ENCODE measurements around the gene GPR158. TPM values are rescaled to one million over a fixed set of nuclear protein-coding genes. Genes with fewer than 3 reads are reported as not detected.

The GPR158 gene
- total RNA-seq, 1 experiment from 2014 or later, result 0.07 TPM

DNA sequence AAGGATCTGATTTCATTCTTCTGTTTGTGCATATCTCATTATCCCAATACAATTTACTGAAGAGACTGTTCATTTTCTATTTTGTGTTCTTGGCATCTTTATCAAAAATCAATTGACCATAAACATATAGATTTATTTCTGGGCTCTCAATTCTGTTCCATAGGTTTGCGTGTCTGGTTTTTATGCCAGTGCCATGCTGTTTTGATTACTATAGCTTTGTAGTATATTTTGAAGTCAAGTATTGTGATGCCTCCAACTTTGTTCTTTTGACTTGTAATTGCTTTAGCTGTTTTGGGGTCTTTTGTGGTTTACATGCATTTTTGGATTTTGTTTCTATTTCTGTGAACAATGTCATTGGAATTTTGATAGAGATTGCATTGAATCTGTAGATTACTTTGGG, 278.8 kb downstream of the GPR158 start:
- Histone ChIP-seq H3K36me3 (ENCODE audit: control insufficient read depth, insufficient read depth, low read length) (no peaks in the 10 kb centered on the region), H3K4me3 (ENCODE audit: low read depth, low read length) (no peak overlapping the region), H3K27me3 (replicated peaks; ENCODE audit: control insufficient read depth, insufficient read depth, low read length) (no peaks in the 10 kb centered on the region), H3K9me3 (peaks cover 7% of the 10 kb centered on the region; the same call in 1 of the 2 replicates), H3K4me1 (no peaks in the 10 kb centered on the region)
- Mint-ChIP-seq H3K27ac (ENCODE audit: unreplicated experiment) (no peak overlapping the region), H3K4me1 (ENCODE audit: low read depth, unreplicated experiment) (no peaks in the 10 kb centered on the region), H3K27me3 (ENCODE audit: insufficient read depth, unreplicated experiment) (peaks cover 2% of the 10 kb centered on the region), H3K9me3 (ENCODE audit: unreplicated experiment) (no peaks in the 10 kb centered on the region), H3K36me3 (ENCODE audit: insufficient read depth, unreplicated experiment) (no peaks in the 10 kb centered on the region), H3K4me3 (ENCODE audit: unreplicated experiment) (no peak overlapping the region)
- intact Hi-C loops (cut with micrococcal nuclease; ENCODE audit: unreplicated experiment), result no loop called here
- ChIA-PET POLR2A (no interaction called here), CTCF (no interaction called here)
- TF ChIP-seq, protein P1, sequence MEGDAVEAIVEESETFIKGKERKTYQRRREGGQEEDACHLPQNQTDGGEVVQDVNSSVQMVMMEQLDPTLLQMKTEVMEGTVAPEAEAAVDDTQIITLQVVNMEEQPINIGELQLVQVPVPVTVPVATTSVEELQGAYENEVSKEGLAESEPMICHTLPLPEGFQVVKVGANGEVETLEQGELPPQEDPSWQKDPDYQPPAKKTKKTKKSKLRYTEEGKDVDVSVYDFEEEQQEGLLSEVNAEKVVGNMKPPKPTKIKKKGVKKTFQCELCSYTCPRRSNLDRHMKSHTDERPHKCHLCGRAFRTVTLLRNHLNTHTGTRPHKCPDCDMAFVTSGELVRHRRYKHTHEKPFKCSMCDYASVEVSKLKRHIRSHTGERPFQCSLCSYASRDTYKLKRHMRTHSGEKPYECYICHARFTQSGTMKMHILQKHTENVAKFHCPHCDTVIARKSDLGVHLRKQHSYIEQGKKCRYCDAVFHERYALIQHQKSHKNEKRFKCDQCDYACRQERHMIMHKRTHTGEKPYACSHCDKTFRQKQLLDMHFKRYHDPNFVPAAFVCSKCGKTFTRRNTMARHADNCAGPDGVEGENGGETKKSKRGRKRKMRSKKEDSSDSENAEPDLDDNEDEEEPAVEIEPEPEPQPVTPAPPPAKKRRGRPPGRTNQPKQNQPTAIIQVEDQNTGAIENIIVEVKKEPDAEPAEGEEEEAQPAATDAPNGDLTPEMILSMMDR (IDR thresholded peaks at IDR 0.05; ENCODE audit: insufficient read depth in 1 of 2, low read depth in 1 of 2, low read length in 1 of 2, severe bottlenecking in 1 of 2, unreplicated experiment in 1 of 2), result no peak
- no peak for DNase-seq
- BruUV-seq (replicated peaks), result no TSS peak

- H3K4me3 ChIP-seq (ENCODE audit: low read depth, low read length), result no peak overlapping the region
- Mint-ChIP-seq H3K27me3 (ENCODE audit: insufficient read depth, unreplicated experiment) (peaks cover 2% of the 10 kb centered on the region), H3K9me3 (ENCODE audit: unreplicated experiment) (no peaks in the 10 kb centered on the region)
Measured at GRCh38 chr10:25455980-25456567, 281.3 kb downstream of the GPR158 start.

GRCh38 chr10:25457552-25457951, 282.8 kb downstream of the GPR158 start:
- Histone ChIP-seq H3K4me1 (no peaks in the 10 kb centered on the region), H3K4me3 (ENCODE audit: low read depth, low read length) (no peak overlapping the region), H3K27me3 (replicated peaks; ENCODE audit: control insufficient read depth, insufficient read depth, low read length) (no peaks in the 10 kb centered on the region), H3K9me3 (peaks cover 7% of the 10 kb centered on the region; the same call in 1 of the 2 replicates), H3K36me3 (ENCODE audit: control insufficient read depth, insufficient read depth, low read length) (no peaks in the 10 kb centered on the region)
- ChIA-PET POLR2A (no interaction called here), CTCF (no interaction called here)
- BruUV-seq (replicated peaks), result no TSS peak
- peaks cover 2% of the 10 kb centered on the region for H3K27me3 Mint-ChIP-seq (ENCODE audit: insufficient read depth, unreplicated experiment)
- H3K36me3 Mint-ChIP-seq (ENCODE audit: insufficient read depth, unreplicated experiment), result no peaks in the 10 kb centered on the region
- no peak overlapping the region for H3K27ac Mint-ChIP-seq (ENCODE audit: unreplicated experiment)
- no peaks in the 10 kb centered on the region for H3K4me1 Mint-ChIP-seq (ENCODE audit: low read depth, unreplicated experiment)
- DNase-seq, result no peak
- no peak overlapping the region for H3K4me3 Mint-ChIP-seq (ENCODE audit: unreplicated experiment)
- TF ChIP-seq, protein P1 (IDR thresholded peaks at IDR 0.05; ENCODE audit: insufficient read depth in 1 of 2, low read depth in 1 of 2, low read length in 1 of 2, severe bottlenecking in 1 of 2, unreplicated experiment in 1 of 2), result no peak
- intact Hi-C loops (cut with micrococcal nuclease; ENCODE audit: unreplicated experiment), result no loop called here
- H3K9me3 Mint-ChIP-seq (ENCODE audit: unreplicated experiment), result no peaks in the 10 kb centered on the region

More at GRCh38 chr10:25455980-25456567, 281.3 kb downstream of the GPR158 start:
- H3K9me3 ChIP-seq, result peaks cover 7% of the 10 kb centered on the region; the same call in 1 of the 2 replicates
- ChIA-PET CTCF (no interaction called here), POLR2A (no interaction called here)
- no peak for DNase-seq
- Mint-ChIP-seq H3K27ac (ENCODE audit: unreplicated experiment) (no peak overlapping the region), H3K4me3 (ENCODE audit: unreplicated experiment) (no peak overlapping the region), H3K36me3 (ENCODE audit: insufficient read depth, unreplicated experiment) (no peaks in the 10 kb centered on the region), H3K4me1 (ENCODE audit: low read depth, unreplicated experiment) (no peaks in the 10 kb centered on the region)
- BruUV-seq (replicated peaks), result no TSS peak
- H3K27me3 ChIP-seq (replicated peaks; ENCODE audit: control insufficient read depth, insufficient read depth, low read length), result no peaks in the 10 kb centered on the region
- no peaks in the 10 kb centered on the region for H3K4me1 ChIP-seq
- TF ChIP-seq, protein P1 (IDR thresholded peaks at IDR 0.05; ENCODE audit: insufficient read depth in 1 of 2, low read depth in 1 of 2, low read length in 1 of 2, severe bottlenecking in 1 of 2, unreplicated experiment in 1 of 2), result no peak
- H3K36me3 ChIP-seq (ENCODE audit: control insufficient read depth, insufficient read depth, low read length), result no peaks in the 10 kb centered on the region
- intact Hi-C loops (cut with micrococcal nuclease; ENCODE audit: unreplicated experiment), result no loop called here

Data from Caco-2 (cell line).